ENCODE data around the gene DIO3.

DIO3 gene

DNA sequence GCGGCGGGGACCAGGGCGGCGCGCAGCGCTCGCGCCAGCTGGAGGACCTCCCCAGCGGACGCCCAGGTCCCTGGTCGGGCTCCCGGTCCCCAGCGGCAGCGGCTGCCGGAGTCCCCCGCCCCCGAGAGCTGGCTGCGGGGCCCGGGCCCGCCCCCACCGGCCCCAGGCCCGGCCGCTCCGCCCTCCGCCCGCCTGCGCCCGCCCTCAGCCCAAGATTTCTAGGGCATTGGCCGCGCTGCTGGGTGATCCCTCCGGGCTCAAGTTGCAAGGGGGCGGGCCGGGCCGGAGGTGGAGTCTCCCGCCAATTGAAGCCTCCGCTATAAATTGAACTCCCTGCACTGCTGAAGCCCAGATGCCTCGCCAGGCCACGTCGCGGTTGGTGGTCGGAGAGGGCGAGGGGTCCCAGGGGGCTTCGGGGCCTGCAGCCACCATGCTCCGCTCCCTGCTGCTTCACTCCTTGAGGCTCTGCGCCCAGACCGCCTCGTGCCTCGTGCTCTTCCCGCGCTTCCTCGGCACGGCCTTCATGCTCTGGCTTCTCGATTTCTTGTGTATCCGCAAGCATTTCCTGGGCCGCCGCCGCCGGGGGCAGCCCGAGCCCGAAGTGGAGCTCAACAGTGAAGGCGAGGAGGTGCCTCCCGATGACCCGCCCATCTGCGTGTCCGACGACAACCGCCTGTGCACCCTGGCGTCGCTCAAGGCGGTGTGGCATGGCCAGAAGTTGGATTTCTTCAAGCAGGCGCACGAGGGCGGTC, at the start of gene DIO3:
Gene DIO3, plus strand, starts transcription at position 351 of the 752 bp plus-strand sequence.
- FAIRE-seq: no peak

DNA sequence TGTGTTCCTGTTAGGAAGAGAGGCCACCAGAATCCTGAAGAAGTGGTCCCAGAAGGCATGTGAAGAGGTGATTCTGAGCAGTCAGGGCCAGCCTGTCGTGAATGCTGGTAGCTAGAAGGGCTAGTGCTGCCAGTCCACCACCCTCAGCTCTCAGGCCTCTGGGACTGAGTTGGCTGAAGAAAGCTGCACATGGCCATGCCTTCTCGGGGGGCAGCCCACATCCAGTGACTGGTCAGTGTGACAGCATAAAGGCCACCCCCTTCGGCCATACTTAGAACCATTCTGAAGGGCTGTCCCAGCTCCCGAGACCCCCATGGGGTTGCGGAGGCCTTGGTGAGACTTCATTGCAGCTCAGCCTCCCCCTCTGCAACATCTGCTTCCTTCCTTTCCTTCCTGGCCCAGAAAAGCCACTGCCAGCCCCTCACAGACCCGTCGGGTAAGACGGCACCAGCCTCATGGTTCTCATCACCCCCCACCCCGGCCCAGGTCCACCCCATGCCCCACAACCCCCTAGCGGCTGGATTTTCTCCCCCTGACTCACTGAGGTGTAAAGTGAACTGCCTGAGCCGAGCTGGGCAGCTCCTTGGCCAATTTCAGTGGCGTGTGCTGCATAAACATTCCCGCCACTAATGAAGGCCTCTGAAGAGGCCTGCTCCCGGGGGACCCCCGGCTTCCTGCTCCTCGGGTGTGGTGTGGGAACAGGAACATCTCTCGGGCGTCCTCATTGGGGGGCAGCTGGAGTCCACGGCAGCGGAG, 49.5 kb upstream of the DIO3 start:
- FAIRE-seq: no peak

DNA sequence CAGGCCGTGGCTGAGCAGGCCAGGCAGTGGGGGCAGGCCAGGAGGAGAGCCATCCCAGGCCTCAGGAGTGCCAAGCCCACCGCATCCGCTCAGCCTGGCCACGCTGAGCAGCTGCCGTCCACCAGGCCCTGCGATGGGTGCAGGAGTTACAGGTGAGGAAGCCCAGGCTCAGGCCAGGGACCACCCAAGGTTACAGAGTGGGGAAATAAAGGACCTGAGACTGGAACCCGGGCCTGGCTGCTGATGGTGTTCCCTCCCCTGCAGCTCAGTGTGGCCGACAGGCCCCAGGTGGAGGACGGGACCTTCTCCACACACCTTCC, 49.0 kb upstream of the DIO3 start:
- no peak for FAIRE-seq

DNA sequence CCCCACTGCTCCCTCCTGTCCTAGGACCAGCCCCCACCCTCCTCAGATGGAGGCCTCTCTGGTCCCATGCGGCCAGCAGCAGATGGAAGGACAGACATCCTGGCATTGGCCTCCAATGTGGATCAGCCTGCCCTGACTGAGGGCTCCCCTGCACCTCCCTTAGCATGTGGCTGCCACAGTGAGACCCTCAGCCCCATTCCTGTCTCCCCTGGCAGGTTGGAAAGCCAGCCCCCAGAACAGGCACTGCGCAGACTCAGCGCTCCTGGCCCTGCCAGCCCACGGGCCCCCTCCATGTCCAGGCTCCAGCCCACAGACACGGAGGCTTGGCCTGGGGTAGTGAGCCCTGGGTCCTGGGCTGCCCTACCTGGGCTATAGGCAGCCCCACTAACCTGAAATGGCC, 47.2 kb upstream of the DIO3 start:
- no peak for FAIRE-seq

DNA sequence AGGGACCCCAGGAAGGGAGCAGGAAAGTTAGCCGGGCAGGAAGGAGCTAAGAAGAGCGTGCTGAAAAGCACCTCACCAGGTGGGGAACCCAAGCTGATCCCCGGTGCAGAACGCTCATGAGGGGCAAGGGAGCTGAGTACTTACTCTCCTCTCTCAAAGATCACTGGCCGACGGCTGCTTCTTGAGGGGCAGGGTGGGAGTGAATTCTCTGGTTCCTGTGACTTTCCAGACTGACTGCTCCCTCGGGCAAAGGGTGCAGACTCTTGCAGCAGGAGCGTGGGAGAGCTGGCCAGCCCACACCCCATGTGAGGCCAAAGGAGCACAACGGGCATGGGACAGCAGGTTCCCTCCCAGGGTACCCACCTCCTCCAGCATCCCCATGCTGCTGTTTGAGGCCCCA, 44.9 kb upstream of the DIO3 start:
- no peak for FAIRE-seq

DNA sequence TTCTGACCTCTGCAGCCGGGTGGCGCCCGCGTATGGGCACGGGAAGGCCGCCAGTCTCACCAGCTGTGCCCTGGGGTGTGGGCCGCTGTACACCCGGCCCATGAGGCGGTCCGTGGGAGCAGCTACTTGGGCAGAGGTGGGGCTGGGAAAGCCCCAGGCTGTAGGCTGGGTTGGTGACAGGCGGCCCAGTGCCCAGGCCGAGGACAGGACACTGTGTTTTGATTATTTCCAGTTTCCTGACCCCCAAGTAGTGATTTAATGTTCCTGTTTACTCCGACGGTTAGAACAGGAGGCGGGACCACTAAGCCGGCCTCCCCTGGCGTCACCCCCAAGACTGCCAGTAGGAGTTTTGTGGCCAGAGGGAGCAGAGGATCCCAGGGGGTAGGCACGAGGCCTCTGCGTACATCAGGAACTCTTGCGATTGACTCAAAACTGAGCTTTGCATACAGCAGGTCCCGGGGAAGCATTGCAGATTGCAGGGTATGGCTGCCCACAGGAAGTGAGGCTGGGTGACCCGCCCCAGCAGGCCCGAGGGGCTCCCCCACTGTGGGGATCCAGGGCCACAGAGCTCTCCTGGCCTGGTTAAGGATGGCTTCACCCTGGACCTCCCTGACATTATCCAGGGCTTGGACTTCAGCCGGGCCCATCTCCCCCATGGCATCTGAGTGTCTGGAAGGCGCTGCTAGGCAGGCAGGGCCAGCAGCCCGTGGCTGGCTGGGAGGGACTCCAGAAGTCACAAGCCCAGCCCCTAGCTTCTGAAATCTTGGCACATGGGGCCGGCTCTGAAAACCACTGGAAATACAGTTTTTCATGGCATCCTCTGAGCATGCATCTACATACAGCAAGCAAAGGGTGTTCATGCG, 42.5 kb upstream of the DIO3 start:
- no peak for FAIRE-seq

DNA sequence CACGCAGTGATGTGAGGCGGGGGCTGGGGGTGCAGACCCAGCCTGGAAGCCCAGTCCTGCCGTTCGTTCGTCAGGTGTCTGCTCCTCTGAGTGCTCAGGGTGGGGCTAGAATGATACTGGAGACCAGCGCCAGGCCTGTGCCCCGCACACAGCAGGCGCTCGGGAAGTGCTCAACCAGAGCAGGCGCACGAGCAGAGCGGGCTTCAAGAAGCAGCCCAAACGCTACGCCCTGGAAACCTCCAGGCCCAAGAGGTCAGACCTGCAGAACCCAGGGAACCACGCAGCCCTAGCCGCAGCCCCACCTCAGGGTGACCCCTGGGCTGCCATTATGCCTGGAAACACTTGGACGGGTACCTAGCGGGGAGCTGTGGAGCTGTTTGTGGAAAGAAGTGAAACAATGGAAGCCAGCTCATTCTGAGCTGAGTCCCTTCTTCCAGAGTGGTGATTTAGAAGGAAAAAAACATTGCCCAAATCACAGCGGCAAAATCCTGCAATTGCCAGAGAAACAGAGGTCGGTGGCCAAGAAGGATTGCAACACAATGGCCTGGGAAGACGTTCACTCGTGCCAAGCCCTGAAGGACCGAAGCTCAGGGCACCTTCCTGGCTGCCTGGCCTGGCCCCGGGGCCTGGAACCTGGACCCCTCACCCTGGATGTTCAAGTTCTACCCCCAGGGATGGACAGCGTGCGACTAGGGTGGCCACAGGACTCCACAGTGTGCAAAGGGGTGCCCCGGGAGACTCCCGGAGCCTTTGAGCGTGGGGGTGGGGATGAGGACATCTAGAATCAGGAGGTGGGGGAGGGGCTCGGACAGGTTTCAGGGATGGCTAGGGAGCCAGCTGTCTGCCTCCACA, 40.4 kb upstream of the DIO3 start:
- FAIRE-seq: no peak

DNA sequence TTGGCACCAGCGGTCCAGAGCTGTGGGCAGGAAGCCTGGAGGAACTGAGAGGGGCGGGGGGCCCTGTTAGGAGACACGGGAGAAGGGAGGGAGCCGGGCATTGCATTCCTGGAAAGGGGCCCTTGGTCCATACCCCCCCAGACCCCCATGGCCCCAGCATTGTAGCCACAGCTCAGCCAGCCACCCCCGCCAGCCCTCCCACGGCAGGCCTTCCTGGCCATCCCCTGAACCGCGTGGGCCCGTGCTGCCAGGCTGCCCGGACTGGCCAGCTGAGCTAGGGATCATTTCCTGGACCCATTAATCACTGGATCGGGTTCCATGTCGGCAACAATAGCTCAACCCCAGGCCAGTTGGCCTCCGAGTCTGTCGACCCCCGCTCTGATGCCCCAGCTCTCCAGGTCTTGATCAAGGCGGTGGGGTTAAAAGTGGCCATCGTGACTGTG, 39.8 kb upstream of the DIO3 start:
- FAIRE-seq: no peak

DNA sequence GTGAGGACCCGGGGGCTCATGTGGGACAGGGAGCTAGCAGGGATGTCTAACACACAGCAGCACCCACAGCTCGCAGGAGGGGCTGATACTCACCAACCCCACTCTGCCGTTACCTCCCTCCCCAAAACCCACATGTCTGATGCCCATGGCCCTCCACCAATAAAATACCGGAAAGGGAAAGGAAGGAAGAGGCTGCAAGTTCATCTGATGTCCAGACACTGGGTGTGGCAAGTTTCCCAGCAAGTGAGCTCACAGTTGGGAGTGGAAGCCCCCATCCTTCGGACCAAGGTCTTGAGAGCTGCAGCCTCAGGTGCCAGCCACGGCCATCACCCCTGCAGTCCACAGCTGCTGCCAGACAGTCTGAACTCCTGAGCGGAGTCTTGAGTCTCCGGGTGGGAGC, 39.3 kb upstream of the DIO3 start:
- no peak for FAIRE-seq

DNA sequence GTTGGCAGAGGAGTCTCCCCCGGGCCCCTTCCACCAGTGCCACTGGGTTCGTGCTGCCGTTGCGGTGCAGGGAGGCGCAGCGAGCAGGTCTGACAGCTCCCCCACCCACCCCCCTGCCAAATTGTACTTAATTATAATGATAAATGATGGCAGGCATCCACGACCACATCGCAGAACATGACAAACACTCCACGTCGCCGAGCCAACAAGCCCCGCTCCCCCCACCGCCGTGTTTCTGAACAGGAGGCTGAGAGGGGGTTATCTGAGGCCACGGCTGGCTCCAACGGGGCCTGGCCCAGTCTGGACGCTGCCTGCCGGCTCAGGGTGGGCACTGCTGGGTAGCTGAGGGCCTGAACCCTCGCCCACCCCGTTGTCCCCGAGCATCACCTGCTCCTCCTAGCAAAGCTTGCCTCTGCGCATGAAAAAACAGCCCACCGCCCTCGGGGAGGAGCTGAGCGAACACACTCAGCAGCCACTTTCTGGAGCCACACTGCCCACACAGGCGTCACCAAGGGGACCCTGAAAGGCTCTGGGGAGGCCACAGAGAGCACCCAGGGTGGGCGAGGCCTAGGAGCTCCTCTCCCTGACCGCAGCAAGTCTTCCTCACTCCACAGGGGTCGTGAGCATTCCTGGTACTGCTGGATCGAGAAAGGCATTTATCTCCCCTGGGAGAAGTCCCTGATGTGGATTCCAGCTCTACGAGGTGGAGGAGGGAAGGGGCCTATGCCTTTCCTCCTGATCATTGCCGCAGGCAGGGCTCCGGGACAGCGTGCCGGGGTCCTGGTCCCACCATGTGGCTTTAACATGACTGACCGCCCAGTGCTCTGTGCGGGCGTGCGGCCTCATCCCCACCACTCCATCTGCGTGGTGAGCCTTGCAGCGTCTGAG, 35.4 kb upstream of the DIO3 start:
- no peak for FAIRE-seq

DNA sequence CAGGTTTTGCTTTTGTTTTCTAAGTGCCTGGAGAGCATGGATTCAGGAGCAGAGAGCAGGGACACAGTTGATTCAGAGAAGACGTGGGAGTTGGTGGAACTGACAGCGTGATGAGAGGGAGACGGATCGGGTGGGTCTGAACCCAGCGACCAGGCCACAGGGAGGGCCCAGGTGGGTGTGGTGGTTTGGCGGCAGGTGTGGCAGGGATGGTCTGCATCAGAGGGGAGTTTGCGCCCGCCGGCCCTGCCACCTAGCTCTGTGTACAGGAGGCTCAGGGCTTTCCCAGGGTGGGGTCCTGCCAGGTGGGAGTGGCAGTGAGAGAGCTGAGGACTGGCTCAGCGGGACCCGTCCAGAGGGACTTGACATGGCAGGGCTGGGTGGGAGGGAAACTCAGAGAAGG, 33.3 kb upstream of the DIO3 start:
- FAIRE-seq: no peak

DNA sequence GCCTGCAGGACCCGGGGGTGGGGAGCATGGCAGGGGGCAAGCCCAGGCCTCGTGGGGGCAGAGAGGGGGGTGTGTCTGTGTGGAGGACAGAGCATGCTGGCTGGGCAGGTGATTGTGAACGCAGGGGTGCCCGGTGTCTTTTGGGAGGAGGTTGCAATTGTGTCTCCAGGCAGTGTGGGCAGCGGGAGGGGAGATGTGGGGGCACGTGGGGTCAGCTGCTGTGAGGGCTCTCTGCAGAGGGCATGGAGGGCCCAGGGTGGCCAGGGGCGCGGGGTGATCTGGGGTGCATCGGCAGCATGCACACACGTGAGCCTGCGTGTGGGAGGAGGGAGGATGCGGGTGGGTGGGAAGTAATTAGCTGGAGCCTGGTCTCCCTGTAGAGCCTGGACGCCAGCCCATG, 32.2 kb upstream of the DIO3 start:
- FAIRE-seq: no peak

DNA sequence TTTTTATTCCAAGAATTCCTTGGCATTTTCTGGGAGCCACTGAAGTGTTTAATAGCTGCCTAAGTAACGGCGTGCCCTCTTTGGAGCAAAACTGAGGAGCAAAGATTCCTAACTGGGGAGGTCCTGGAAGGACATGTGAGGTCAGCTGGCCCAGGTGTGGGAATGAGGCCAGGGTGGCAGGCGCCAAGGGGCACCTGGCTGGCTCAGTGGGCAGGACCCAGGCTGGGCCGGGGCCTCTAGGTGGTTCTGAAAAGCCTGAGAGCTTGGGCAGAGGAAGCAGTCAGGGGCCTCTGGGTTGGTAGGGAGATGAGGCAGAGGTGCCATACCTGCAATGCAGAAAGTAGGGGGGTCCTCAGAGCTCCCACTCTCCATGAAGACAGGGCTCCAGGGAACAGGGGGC, 27.1 kb upstream of the DIO3 start:
- FAIRE-seq: no peak

DNA sequence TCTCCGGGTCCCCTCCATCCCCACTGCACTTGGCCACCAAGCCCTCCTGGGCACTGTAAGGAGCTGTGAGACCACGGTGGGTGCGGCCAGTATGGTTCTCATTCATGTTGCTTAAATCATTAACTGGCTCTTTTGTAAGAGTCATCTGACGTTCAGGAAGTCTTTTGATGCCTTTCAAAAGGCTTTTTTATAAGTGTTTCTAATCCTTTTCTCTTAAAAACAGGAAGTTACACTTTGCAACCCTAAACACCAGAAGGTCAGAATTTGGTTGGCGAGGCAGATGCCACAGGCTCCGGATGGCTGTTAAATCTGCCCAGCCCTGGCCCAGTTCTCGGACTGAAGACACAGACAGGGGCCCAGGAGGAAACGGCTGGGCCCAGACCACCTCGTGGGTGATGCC, 26.1 kb upstream of the DIO3 start:
- no peak for FAIRE-seq

DNA sequence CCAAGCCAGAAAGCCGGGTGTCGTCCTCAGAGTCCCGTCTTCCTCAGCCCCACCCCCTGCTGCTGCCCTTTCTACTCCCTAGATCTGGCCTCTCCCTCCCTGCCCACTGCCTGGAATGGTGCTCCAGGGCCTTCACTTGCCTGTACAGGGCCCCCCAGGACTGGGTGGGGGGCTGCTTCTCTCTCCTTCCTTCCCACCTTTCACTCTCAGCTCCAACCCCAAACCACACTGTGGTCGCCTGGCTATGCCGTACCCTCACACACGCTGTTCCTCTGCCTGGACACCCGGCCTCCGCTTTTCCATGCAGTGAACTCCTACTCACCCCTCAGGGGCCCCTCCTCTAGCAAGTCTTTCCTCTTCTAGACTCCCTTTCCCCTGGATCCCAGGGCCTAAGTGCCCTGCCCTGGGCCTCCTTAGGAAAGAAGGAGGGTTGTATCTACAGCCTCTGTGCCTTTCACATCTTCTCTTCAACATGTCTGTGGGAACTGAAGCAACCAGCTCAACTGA, 25.5 kb upstream of the DIO3 start:
- no peak for FAIRE-seq

DNA sequence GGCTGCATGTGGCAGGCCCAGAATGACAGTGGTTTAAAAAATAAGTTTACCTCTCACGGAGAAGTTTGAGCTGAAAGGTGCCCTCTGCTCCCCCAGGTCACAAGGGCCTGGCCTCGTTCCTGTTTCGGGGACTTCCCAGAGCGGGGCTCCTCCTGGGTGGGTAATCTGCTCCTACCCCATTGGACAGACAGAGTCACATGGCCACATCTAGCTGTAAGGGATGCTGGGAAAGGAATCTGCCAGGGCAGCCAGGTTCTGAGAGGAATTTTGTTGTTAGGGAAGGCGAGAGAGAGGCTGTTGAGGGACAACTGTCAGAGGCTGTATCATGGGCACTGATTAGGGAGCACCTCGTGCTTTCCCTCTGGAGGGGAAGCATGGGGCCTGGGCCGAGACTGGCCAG, 24.0 kb upstream of the DIO3 start:
- no peak for FAIRE-seq

DNA sequence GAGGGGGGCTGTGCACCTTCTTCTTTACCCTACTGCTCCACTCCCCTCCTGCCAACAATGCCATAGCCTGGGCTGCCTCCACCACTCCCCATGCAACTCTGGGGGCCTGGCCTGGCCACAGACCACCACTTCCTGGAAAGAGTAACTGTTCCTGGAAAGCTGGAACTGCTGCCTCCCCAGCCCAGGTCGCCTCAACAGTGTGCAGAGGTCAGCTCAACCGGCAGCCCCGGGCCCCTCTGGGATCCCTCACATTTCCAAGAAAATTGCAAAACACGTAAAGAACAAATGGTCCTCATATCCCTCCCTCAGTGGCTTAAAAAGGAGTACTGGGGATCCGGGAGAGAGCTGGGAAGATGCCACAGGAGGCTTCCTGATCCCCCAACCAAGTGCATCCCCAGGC, 22.4 kb upstream of the DIO3 start:
- FAIRE-seq: no peak

DNA sequence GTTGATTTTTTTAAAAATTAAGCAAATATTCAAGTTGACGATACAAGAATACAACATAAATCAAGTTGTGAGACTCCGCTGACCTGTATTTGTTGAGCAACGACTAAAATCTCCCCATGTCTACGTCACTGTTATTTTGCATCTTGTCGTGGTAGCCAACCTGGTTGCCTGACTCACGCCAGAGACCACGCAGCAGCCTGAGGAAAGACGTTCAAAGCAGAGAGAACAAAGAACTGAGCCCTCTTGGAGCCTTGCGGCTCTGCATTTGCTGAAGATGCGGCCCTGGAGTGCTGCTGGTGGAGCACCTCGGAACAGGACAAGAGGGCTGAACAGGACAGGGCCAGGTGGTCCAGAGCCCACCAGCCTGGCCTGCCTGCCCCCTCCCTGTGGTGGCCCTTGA, 21.4 kb upstream of the DIO3 start:
- no peak for FAIRE-seq

DNA sequence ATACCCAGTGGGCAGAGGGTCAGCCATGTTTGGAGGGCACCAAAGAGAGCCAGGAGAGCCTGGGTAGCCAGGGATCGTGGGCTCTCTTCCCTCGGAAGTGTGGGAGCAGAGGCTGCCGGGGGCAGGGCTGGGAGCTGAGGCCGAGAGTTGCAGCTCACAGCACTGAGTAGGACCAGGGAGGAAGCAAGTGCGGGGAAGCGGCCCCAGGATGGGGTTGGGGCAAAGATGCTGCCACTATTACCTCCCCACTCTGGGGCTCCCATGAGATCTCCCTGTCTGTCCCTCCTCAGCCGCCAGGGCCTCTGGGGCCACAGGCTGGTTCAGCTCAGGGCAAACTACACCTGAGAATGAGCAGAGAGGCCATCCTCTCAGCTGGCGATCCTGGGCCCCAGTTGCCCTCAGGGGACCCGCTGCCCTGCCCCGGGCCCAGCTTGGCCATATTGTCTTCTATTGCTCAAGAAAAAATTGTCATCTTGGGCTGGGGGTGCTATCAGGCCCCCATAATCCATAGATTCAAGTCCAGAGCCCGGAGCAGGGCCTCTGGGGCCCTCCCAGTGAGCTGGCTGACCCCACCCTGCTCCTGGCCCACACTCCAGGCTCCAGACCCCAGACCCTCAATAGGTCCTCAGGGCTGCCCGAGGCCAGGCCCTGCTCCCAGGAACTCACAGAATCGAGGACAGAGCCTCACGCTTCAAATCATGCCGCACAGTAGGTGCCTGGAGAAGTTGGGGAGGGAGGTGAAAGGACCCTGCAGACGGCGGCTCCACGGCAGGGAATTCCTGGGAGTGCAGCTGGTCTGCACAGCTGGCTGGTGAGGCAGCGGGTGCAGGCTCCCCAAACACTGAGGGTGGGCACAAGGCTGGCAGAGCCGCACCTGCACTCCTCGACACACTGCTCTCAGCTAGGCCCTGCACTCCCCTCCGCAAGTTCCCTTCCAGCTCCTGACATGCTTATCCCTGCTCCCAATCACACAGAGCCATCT, 20.5 kb upstream of the DIO3 start:
- no peak for FAIRE-seq

DNA sequence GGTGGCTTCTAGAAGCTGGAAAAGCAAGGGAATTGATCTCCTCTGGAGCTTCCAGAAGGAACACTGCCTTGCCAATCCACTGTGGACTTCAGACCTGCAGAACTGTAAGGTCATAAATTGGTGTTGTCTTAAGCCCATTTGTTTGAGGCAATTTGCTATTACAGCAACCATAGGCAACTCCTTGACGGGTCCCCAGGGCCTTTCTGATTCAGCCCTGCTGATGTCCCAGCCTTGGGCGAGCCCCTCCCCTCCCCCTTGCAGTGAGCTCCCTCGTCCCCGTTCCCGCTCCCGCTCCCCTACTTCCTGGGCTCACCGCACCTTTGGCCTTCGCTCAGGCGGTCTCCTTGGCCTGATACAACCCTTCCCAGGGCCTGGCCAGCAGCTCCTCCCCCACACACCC, 18.9 kb upstream of the DIO3 start:
- FAIRE-seq: no peak
